Esophagus squamous epithelium (tissue), 4 donors: ENCODE measurements around the gene MOK.

ENCODE experiments used
- CTCF ChIP-seq, 6 experiments: fragments of 450-650 bp in 4 of 6; fragments of 200-600 bp in 2 of 6; sonication (generic) in 2 of 6; IDR thresholded peaks; one replicate each; pipeline ENCODE4 v1.5.1; 2016 to 2019; ENCODE audit warnings: antibody characterized with exemption in 6 of 6, mild to moderate bottlenecking in 4 of 6, moderate library complexity in 4 of 6
- POLR2A ChIP-seq, 4 donors: fragments of 450-650 bp; IDR thresholded peaks; one replicate each; pipeline ENCODE4 v1.6.1; 2017; ENCODE audit warnings: antibody characterized with exemption in 4 of 4, mild to moderate bottlenecking in 4 of 4, moderate library complexity in 3 of 4

GRCh38 chr14:102212845-102213244, 92.1 kb downstream of the MOK start:
- TF ChIP-seq CTCF (IDR thresholded peaks at IDR 0.05) (no peak), POLR2A (IDR thresholded peaks at IDR 0.05) (no peak)
